ENCODE results near the gene NXT1.

- TF ChIP-seq ELF4 (IDR thresholded peaks at IDR 0.05) = no peak
- TF ChIP-seq PKNOX1 (IDR thresholded peaks at IDR 0.05) = no peak
- TF ChIP-seq BHLHE40 (IDR thresholded peaks at IDR 0.05; ENCODE audit: borderline replicate concordance) = no peak
- no peak for TF ChIP-seq FOXM1 (IDR thresholded peaks at IDR 0.05; ENCODE audit: borderline replicate concordance)
- no peak for TF ChIP-seq TARDBP (IDR thresholded peaks at IDR 0.05)
- TF ChIP-seq FOXA1 (IDR thresholded peaks at IDR 0.05) = no peak
- no peak for TF ChIP-seq L3MBTL2 (conservative IDR thresholded peaks at IDR 0.05)
- TF ChIP-seq ARNT (IDR thresholded peaks at IDR 0.05) = no peak
- no peak for TF ChIP-seq HDGF (IDR thresholded peaks at IDR 0.05; ENCODE audit: borderline replicate concordance)
- TF ChIP-seq CTBP1 (IDR thresholded peaks at IDR 0.05; ENCODE audit: borderline replicate concordance) = no peak
- no peak for TF ChIP-seq LEF1 (IDR thresholded peaks at IDR 0.05; ENCODE audit: borderline replicate concordance)
- no peak for TF ChIP-seq FOXK2 (IDR thresholded peaks at IDR 0.05)
These were observed 46.0 kb upstream of the NXT1 start for GRCh38 chr20:23304616-23305015.

Data from HEK293T (cell line).